OCI-LY7 (cell line): ENCODE results near the gene CAPN7. TPM values are rescaled to one million over a fixed set of nuclear protein-coding genes. Genes with fewer than 3 reads are reported as not detected.

ENCODE experiments used
- BruUV-seq: library from RNA; stranded (reverse); fragments of 400-500 nt; replicated peaks from 2 replicates; lab custom pipeline; 2021; lab: Mats Ljungman, UMichigan
- CTCF ChIA-PET: fragments of 300-600 bp; sonication (Branson Sonifier 250); formaldehyde crosslinking; loops from one replicate; lab custom pipeline; 2022; ENCODE audit warnings: antibody characterized with exemption; ENCODE audit not compliant: unreplicated experiment; lab: Charles Lee
- POLR2A ChIA-PET: fragments of 300-600 bp; sonication (Branson Sonifier 250); formaldehyde crosslinking; loops from one replicate; lab custom pipeline; 2022; ENCODE audit warnings: antibody characterized with exemption; lab: Charles Lee
- DNase-seq: peaks from one replicate; pipeline ENCODE4 v3.0.0-alpha.2; 2015; ENCODE audit warnings: low spot score
- H2AFZ ChIP-seq: fragments of 200-600 bp; sonication (generic), shearing (Covaris generic); 2 replicates; pipeline ENCODE4 v1.6.1; 2014; ENCODE audit warnings: mild to moderate bottlenecking, antibody characterized with exemption, low read length, moderate library complexity
- H3K27ac ChIP-seq: fragments of 200-600 bp; sonication (generic); 2 replicates; pipeline ENCODE4 v1.5.1; 2014; ENCODE audit warnings: mixed run types, low read depth, mild to moderate bottlenecking, moderate library complexity, low read length, inconsistent platforms; ENCODE audit not compliant: poor library complexity, severe bottlenecking
- H3K36me3 ChIP-seq: fragments of 200-600 bp; sonication (generic); 2 replicates; pipeline ENCODE4 v1.6.1; 2014; ENCODE audit warnings: mild to moderate bottlenecking, antibody characterized with exemption, low read length, moderate library complexity, mixed read lengths; ENCODE audit not compliant: insufficient read depth
- H3K4me1 ChIP-seq: fragments of 200-600 bp; sonication (generic); 2 replicates; pipeline ENCODE4 v1.5.1; 2014; ENCODE audit warnings: mild to moderate bottlenecking, low read length; ENCODE audit not compliant: insufficient read depth, poor library complexity, severe bottlenecking
- H3K4me2 ChIP-seq: fragments of 200-600 bp; sonication (generic); 2 replicates; pipeline ENCODE4 v1.6.1; 2014; ENCODE audit warnings: mild to moderate bottlenecking, low read length
- H3K4me3 ChIP-seq: fragments of 200-600 bp; sonication (generic); 2 replicates; pipeline ENCODE4 v1.5.1; 2014; ENCODE audit warnings: mild to moderate bottlenecking, low read depth, low read length; ENCODE audit not compliant: poor library complexity, severe bottlenecking
- H3K79me2 ChIP-seq: fragments of 200-600 bp; sonication (generic); 2 replicates; pipeline ENCODE4 v1.6.1; 2016; ENCODE audit warnings: low read depth, mild to moderate bottlenecking, low read length, moderate library complexity, mixed read lengths; ENCODE audit not compliant: insufficient read depth
- H3K9me2 ChIP-seq: fragments of 200-600 bp; sonication (generic); 2 replicates; pipeline ENCODE4 v1.6.1; 2016; ENCODE audit warnings: mild to moderate bottlenecking, low read length, mixed read lengths; ENCODE audit not compliant: insufficient read depth
- H3K9me3 ChIP-seq: fragments of 200-600 bp; sonication (generic); 2 replicates; pipeline ENCODE4 v1.6.1; 2014; ENCODE audit warnings: mild to moderate bottlenecking, mixed run types, low read length, mixed read lengths
- H4K20me1 ChIP-seq: fragments of 200-600 bp; sonication (generic); 2 replicates; pipeline ENCODE4 v1.6.1; 2014; ENCODE audit warnings: mild to moderate bottlenecking, antibody characterized with exemption, low read length, moderate library complexity, mixed read lengths; ENCODE audit not compliant: insufficient read depth
- CTCF ChIP-seq: fragments of 200-600 bp; sonication (generic); conservative IDR thresholded peaks from 2 replicates; pipeline ENCODE4 v1.5.1; 2014; ENCODE audit warnings: mild to moderate bottlenecking, antibody characterized with exemption, low read length, moderate library complexity, mixed read lengths
- EZH2phosphoT487 ChIP-seq: fragments of 200-600 bp; sonication (generic); IDR thresholded peaks from 2 replicates; pipeline ENCODE4 v1.6.1; 2018; ENCODE audit warnings: low read depth, borderline replicate concordance, mild to moderate bottlenecking, mixed run types, antibody characterized with exemption, low read length, moderate library complexity, mixed read lengths
- intact Hi-C: fragments of 100-400 bp; cut with micrococcal nuclease; formaldehyde crosslinking; loops from one replicate; pipeline ENCODE4 v1.10.0; 2022; ENCODE audit not compliant: unreplicated experiment
- total RNA-seq, 2 experiments: library from RNA; depleted of rRNA in 1 of 2; stranded (reverse); fragments of >200 nt in 1 of 2; shearing (Covaris generic) in 1 of 2; gene quantifications; 2 replicates each; pipeline ENCODE4 v1.2.3, GENCODE V29; 2014 to 2022

The CAPN7 gene
- total RNA-seq, 2 experiments from 2014 or later, result 33.4 to 41.5 TPM

- DNase-seq, result no peak
- peak overlapping the region; percentile 91 for H2AFZ ChIP-seq
- intact Hi-C loops, result loop anchor here (5.0 to 10.0 kb wide), 2 partner anchors 652 to 1039 kb away; no protein-coding TSS in a partner anchor
- H3K79me2 ChIP-seq, result peaks cover 37% of the 10 kb centered on the region
- TF ChIP-seq CTCF (peak; percentile 59; the same call in 1 of the 2 replicates), EZH2phosphoT487 (no peak)
- peaks cover 6% of the 10 kb centered on the region; the same call in 1 of the 2 replicates for H3K36me3 ChIP-seq
- ChIA-PET POLR2A (interaction anchor here (0.6 to 5.7 kb wide), 17 partner anchors 9 to 592 kb away, joined by 3 to 41 read pairs (median 4); no protein-coding TSS in a partner anchor), CTCF (interaction anchor here (0.7 to 2.6 kb wide), 4 partner anchors 9 to 915 kb away, joined by 3 to 11 read pairs (median 4); no protein-coding TSS in a partner anchor)
- BruUV-seq, result TSS peak; percentile 85
- H3K9me3 ChIP-seq, result no peaks in the 10 kb centered on the region
- peak overlapping the region; percentile 74 for H3K4me3 ChIP-seq
- H3K4me2 ChIP-seq, result peak overlapping the region; percentile 84
- peak overlapping the region; percentile 74 for H3K27ac ChIP-seq
- H4K20me1 ChIP-seq, result no peaks in the 10 kb centered on the region
- peaks cover 30% of the 10 kb centered on the region for H3K4me1 ChIP-seq
- no peaks in the 10 kb centered on the region for H3K9me2 ChIP-seq
These were observed 538 bp upstream of the CAPN7 start for GRCh38 chr3:15205482-15205933.

- intact Hi-C loops, result loop anchor here (1.0 to 10.0 kb wide), 6 partner anchors 21 to 1038 kb away; partner anchors contain the start of genes NR2C2 and RBSN
- H3K9me2 ChIP-seq, result no peaks in the 10 kb centered on the region
- peak; percentile 76 for DNase-seq
- H3K4me2 ChIP-seq, result peak overlapping the region; percentile 84
- no TSS peak for BruUV-seq
- H2AFZ ChIP-seq, result peak overlapping the region; percentile 91
- TF ChIP-seq CTCF, result no peak
- TF ChIP-seq EZH2phosphoT487, result no peak
- H3K9me3 ChIP-seq, result no peaks in the 10 kb centered on the region
- peaks cover 18% of the 10 kb centered on the region for H3K36me3 ChIP-seq
- H3K4me3 ChIP-seq, result peak overlapping the region; percentile 74
- H3K4me1 ChIP-seq, result peaks cover 30% of the 10 kb centered on the region
- peak overlapping the region; percentile 74 for H3K27ac ChIP-seq
- ChIA-PET POLR2A (interaction anchor here (0.6 to 5.7 kb wide), 20 partner anchors 10 to 404 kb away, joined by 3 to 41 read pairs (median 3); no protein-coding TSS in a partner anchor), CTCF (interaction anchor here (2.6 kb wide), 1 partner anchor 11 kb away, joined by 11 read pairs; no protein-coding TSS in a partner anchor)
- H3K79me2 ChIP-seq, result peaks cover 37% of the 10 kb centered on the region
- H4K20me1 ChIP-seq, result no peaks in the 10 kb centered on the region
These were observed 873 bp downstream of the CAPN7 start for GRCh38 chr3:15206662-15207576.
